GM18907 (cell line): Measurements from ENCODE around the gene SLC5A3.
A peak's percentile ranks its signal among the peaks of the same experiment; 100 is the strongest.

Experiments
- ATAC-seq: cut with Tn5 transposase; IDR thresholded peaks from one replicate; pipeline ENCODE4 v1.9.1; 2021; ENCODE audit warnings: mild to moderate bottlenecking, moderate library complexity; ENCODE audit not compliant: unreplicated experiment

The SLC5A3 gene

DNA sequence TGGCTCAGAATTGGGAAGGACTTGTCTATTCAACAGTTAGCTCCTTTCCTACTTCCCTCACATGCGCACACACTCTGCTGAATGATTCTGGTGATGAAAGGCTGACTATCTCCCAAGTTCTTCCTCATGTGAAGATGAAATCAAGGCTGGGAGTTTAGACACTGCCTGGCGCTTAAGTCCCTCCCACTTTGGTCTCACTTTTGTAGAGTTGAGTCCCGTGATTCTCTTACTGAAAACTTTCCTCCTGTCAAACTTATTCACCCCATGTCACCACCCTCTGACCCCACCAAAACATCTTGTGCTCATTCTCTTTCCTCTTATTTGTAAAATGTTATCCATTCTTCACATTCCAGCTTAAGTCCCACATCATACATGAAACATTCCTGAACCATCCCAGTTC lies 8.4 kb upstream of the SLC5A3 start:
- no peak for ATAC-seq

DNA sequence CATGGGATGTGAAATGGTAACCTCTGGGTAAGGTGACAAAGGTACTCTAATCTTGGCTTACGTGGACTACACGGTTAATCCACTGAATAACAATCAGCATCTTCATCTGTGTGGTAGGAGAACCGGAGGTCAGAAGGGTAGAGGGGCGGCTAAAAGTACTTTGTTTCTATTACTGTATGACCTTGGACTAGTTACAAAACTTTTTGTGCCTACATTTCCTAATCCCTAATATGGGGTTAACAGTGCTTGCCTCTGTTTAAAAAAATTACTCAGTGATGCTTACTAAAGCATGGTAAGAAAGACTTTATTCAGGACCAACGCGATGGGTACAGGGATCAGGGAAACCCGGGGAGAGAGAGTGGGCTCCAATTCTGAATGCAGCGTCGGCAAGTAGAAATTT lies 1.7 kb upstream of the SLC5A3 start:
- no peak for ATAC-seq

GRCh38 chr21:34072145-34073031 lies 990 bp upstream of the SLC5A3 start:
- no peak for ATAC-seq

GRCh38 chr21:34073749-34074282 lies 438 bp downstream of the SLC5A3 start:
- peak; percentile 37 for ATAC-seq

- no peak for ATAC-seq
These were observed 1.1 kb downstream of the SLC5A3 start for GRCh38 chr21:34074283-34075090.

- ATAC-seq = no peak
These were observed 1.7 kb downstream of the SLC5A3 start for GRCh38 chr21:34075091-34075425.

GRCh38 chr21:34075760-34076660 lies 2.6 kb downstream of the SLC5A3 start:
- no peak for ATAC-seq

DNA sequence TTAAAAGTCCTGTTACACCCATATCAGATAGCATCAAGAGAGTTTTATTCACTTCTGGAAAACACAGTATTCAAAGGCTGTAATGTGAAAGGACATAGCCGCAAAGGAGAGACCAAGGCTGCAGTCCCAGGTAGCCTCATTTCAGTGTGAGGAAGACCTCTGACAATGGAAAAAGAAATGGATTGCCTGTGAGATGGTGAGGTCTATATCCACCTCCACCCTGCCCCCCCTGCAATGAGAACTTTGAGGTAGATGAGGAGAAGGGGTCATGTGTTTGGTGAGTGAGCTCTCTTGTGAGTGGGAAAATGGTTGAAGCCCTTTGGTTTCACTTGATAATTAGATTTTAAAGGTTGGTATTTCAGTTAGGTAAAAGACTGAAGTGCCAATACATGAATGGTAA lies 3.5 kb downstream of the SLC5A3 start:
- ATAC-seq = no peak

DNA sequence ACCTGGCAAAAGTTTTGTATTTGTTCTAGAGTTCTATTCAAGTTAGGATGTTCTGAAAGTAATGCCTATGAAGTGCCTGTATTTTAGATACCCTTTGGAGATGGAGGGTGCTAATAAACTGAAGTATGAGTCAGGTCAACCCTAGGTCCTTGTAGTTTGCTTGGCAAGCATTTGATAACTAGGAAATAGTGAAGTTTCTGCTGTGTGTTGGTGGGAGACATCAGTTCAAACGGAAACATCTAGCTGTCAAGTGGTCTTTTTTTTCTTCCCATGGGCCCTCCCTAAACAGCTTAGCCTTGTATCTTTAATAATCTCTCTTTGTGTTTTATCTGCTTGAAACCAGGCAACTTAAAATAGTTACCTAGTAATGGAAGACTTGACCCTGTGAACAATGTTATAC lies 4.5 kb downstream of the SLC5A3 start:
- ATAC-seq = no peak

- no peak for ATAC-seq
These were observed 5.5 kb downstream of the SLC5A3 start for GRCh38 chr21:34078915-34079314.

GRCh38 chr21:34080710-34081109 lies 7.3 kb downstream of the SLC5A3 start:
- ATAC-seq = no peak

DNA sequence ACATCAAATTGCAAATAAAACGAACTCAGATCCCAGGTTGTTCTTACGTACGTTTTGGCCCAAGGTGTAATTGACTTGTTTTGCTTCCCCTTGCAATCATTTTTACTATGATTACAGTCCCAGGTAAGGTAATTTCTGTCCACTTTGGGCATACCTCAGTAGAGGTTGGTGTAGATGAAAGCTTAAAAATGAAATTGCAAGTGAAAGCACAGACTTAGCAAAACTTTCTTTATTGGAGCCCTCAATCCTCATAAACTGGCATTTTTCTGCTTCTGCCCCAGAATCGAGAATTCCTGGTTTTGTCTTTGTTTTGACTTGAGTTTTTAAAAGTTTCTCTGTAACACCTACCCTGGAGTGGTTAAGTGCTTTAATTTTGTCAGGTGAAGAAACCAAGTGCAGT lies 9.4 kb downstream of the SLC5A3 start:
- no peak for ATAC-seq

GRCh38 chr21:34083357-34083756 lies 10.0 kb downstream of the SLC5A3 start:
- no peak for ATAC-seq

DNA sequence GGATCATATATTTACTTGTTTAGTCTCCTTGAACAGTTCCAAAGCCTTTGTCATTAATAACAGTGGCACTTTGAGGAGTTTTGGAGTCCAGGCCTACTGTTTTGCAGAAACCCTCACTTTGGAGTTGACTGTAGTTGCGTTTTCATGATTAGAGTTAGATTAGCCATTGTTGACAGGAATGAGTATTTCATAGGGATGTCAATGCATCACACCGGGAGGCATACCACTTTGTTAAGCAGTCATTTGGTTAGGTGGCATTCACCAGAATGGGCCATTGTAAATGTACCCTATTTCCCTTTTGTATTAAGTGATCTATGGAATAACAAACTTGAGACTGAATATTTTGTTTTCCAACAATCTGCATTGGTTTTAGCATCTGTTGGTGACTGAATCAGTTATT lies 11.8 kb downstream of the SLC5A3 start:
- ATAC-seq = no peak

DNA sequence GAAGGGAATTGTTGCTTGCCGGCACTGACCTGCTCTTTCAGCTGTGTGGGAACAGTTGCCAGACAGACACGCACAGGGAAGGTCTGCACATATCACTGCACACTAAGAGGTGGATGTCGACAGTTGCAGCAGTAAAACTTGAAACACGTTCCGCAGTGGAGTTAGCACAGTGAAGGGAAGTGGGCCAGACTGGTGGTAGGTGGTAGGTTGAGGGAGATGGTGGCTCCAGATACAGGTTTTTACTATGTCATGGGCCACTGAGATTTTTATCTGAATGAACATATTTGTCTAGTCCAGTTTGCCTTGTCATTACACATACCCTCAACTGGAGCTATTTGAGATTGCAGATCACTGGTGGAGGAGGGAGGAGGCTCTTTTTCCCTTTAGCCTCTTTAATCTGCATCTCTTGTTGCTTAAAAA lies 13.5 kb downstream of the SLC5A3 start:
- no peak for ATAC-seq

DNA sequence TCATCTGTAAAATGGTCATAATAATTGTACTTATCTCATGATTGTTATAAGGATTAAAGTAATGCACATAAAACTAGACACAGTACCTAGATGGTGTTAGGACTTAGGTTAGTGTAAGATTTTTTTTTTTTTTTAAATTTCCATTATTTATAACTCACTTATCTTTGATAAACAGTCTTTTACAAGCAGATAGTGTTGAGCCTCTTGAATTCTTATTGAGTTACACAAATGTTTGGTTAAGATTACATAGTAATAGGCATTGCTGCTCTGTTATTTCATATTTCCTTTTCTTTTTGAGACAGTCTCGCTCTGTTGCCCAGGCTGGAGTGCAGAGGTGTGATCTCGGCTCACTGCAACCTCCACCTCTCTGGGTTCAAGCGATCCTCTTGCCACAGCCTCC lies 15.4 kb downstream of the SLC5A3 start:
- ATAC-seq = no peak

DNA sequence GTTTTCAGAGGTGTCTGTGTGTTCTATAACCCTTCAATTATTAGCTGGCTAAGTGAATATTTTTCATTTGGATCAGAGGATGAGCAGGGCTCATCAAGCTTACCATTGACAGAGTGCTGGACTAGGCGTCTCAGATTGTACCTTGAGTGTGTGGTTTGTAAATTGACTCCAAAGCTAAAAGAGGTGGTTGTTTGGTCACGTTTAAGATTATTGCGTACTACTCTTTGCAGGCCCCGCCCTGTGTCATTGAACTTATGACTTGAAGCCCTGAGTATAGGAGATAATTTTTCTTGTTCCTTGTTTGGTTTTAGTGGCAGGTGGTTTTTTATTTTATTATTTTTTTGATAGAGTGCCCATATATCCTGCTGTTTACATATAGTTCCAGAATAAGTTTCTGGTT lies 17.7 kb downstream of the SLC5A3 start:
- ATAC-seq = no peak

- no peak for ATAC-seq
These were observed 18.2 kb downstream of the SLC5A3 start for GRCh38 chr21:34091607-34092006.

- ATAC-seq = no peak
These were observed 19.0 kb downstream of the SLC5A3 start for GRCh38 chr21:34092262-34092921.

GRCh38 chr21:34093083-34093482 lies 19.7 kb downstream of the SLC5A3 start:
- no peak for ATAC-seq
